NCI-H1436 (cell line): ENCODE data around the gene FEN1.

Source experiments
- DNase-seq: peaks from one replicate; lab custom pipeline; 2025; lab: John Stamatoyannopoulos, UW

FEN1 gene

DNA sequence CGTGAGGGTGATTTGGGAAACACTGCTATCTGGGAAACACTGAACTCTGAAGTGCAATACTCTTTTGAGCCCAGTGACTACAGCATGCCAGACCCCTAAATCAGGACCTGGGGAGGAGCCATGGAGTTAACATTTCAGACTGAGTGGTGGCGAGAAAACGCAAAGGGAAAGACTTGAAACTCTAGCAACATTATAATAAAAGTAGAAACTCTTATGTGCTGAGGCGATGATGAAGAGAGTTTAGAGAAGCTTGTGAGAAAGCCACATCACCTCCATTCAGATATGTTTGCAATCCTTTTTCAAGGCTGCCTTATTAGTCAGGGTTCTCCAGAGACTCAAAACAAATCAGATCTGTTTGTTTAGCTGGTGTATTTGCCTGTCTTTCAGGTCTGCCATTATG is 1.9 kb downstream of the FEN1 start:
- no peak for DNase-seq

DNA sequence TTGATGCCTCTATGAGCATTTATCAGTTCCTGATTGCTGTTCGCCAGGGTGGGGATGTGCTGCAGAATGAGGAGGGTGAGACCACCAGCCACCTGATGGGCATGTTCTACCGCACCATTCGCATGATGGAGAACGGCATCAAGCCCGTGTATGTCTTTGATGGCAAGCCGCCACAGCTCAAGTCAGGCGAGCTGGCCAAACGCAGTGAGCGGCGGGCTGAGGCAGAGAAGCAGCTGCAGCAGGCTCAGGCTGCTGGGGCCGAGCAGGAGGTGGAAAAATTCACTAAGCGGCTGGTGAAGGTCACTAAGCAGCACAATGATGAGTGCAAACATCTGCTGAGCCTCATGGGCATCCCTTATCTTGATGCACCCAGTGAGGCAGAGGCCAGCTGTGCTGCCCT is 2.7 kb downstream of the FEN1 start:
- no peak for DNase-seq

DNA sequence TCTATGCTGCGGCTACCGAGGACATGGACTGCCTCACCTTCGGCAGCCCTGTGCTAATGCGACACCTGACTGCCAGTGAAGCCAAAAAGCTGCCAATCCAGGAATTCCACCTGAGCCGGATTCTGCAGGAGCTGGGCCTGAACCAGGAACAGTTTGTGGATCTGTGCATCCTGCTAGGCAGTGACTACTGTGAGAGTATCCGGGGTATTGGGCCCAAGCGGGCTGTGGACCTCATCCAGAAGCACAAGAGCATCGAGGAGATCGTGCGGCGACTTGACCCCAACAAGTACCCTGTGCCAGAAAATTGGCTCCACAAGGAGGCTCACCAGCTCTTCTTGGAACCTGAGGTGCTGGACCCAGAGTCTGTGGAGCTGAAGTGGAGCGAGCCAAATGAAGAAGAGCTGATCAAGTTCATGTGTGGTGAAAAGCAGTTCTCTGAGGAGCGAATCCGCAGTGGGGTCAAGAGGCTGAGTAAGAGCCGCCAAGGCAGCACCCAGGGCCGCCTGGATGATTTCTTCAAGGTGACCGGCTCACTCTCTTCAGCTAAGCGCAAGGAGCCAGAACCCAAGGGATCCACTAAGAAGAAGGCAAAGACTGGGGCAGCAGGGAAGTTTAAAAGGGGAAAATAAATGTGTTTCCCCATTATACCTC is 3.3 kb downstream of the FEN1 start:
- no peak for DNase-seq

DNA sequence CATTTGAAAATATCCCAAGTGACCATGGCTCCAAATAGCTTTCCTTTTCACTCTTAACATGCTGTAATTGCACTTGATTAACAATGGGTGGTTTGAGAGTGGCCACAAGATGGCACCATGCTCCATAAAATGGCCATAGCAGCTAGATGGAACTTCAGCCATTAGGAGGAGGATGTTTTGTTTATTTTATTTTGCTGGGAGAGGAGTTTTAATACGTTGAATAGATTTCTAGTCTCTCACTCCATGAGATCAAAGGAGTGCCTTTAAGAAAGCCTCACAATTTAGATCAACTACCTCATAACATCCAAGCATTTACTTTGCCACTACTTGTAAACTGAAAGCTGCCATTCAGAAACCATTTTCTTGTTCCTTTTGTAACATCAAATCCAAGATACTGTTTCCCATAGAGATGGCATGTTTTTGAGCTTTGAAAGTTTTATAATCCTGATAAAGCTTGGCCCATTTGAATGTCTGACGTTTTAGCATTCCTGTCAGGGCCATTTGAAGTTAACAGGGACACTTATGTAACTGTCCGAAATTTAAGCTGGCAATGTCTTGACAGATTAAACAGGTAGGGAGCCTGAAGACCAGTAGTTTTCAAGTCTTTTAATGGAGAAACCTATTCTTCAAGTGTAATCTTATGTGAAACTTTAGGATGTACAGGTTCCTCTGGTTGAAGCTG is 4.7 kb downstream of the FEN1 start:
- DNase-seq = peak; percentile 53

DNA sequence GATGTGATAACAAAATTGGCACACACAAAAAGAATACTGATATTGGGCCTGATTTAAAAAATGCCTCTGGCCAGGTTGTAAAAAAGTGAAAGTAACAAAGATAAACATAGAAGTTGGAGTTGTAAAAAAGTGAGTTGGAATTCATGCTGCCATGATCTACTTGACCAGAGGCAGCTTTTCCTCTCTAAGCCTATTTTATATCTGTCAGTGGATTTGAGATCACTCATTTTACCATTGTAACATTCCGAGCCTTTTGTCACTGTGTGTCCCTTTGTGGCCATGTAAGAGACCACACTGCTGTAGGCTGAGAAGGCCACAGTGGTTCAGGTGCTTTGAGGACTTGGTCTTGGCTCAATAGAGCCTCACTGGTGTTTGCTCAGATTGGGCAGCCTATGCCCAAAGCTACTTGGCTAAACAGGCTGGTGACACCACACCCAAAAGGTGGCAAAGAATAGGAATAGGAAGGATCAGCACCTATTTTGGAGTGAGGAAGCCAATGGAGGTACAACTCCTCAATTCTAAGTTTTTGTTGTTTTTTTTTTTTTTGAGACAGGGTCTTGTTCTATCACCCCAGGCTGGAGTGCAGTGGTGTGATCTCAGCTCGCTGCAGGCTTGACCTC is 7.1 kb downstream of the FEN1 start:
- no peak for DNase-seq

DNA sequence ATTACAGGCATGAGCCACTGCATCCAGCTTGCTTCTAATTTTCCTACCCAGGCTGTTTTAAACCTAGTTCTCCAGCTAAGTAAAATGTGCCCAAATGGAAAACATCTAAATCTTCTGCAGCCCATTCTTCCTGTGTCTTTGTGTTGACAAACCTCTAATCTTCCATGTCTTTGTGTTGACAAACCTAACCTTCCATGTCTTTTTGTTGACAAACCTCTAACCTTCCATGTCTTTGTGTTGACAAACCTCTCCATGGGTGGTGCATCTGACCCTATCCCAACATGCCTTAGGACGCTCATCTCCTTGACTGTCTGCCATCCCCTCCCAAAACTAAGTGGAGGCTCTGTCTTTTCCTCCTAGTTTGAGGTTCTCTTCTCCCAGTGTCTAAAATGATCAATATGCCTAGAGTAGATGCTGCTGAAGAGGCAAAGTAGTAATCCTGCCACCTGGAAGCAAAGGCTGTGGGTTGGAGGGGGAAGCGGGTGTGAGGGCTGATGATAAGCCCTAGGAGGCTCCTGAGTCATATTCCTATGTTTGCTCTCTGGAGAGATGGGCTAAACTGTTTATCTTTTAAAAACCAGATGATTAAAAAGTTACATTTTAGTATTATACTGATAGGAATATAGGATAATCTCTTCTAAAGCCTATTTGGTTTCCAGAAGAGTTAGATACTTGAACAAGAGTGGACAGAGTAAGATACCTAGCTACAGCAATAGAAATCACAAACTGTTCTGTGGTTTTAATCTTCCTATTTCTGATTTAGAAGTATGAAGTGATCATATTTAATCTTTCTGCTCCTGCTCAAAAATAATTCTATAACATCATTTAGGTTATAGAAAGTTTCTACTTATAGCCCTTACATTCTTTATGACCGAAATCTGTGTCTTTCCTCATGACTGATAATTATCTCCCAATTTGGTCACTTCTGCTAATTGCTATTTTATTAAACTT is 7.9 kb downstream of the FEN1 start:
- no peak for DNase-seq

DNA sequence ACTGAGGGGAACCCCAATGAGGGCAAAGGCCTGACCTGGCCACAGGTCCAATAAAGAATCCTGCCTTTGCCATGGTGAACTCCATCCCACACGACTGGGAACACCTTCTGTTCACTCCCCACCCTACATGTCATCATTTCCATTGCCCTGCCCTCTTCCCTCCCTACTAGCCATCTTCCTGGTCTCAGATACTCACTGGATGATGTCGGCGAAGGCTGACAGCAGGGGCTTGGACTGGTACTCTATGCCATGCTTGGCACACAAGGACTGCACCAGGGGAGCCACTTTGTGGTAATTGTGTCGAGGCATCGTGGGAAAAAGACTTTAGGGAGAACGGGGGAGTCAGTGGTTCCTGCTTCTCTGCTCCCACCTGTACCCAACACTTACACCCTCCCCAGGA is 9.9 kb downstream of the FEN1 start:
- no peak for DNase-seq

DNA sequence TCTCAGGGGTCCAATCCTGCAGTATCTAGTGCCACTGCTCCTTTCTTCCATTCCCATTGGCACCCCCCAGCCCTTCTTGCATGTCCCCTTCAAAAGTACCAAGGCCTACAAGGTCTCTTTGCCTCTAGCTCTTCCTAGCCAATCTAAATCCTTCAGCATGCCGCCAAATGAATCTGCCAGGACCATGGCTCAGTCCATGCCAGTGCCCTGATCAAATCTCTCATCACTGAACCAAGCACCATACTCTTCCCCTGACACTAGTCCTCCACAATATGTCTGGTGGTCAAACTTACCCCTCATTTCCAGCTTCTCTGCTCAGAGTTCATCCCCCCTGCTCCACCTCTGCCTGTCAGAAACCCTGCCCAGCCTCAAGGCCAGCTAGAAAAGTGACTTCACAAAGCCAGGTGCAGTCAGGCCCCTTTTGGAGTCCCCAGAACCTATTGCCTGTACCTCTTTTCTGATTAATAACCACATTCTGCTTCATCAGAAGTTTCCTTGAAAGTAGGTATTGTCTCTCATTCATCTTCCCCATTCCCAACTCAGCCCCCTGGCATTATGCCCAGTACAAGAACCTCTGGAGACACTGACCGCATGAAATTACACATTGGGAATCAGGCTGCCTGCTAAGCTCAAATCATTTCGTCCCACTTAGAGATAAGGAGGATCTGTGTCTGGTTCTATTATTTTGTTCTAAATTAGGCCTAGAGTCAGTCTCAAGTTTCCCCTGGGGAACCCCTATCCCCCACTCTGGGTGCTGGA is 11.4 kb downstream of the FEN1 start:
- DNase-seq = no peak

DNA sequence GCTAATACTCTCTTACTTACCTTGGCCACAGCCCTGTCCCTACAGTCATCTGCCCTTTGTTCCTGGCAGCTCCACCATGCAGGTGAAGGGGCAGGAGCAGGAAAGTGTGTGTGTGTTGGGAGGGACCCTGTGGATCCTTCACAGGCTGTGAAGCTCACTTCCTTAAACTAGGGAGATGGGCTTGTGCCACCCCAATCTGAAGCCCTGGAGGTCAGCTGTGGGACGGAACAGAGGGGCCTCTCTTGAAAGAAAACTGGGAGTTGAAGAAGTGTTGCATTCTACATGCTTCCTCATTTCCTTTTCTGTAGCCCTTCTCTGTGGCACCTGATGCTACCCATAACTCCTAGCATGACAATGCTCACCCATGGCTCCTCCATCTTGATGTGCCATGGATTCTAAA is 12.4 kb downstream of the FEN1 start:
- no peak for DNase-seq

DNA sequence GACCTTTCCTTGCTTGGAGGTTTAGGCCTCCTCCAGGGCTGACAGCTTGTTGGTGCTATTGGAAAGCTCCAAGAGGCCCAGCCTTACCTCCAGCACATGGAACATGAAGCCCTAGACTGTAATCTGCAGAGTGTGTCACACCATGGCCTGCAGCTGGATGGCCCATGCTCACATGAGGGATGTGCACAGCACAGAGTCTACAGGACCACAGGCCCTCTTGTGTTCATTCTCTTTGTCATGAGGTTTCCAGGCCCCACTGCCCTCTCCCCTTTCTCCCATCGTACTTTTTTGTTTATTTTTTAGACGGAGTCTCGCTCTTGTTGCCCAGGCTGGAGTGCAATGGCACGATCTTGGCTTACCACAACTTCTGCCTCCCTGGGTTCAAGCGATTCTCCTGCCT is 14.1 kb downstream of the FEN1 start:
- DNase-seq = no peak

DNA sequence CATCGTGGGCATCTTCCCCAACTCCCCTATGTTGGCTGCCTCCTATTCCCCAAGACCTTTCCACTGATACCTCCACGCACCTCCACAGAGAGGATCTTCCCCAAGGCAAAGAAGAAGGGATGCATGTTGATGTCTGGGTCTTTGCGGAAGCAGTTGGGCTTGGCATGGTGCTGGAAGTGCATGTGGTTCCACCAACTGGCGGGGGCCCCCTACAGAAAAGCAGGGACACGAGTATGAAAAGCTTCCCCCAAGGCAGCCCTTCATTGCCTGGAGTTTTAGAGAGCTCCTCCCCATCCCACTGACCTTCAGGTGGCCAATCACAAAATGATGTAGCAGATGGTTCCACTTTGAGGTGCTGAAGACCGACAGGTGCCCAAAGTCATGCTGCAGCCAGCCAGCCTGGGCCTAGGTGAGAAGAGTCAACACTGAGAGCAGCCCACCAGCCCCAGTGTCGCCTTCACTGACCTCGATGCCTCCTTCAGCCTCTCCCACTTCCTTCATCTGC is 18.0 kb downstream of the FEN1 start:
- no peak for DNase-seq

DNA sequence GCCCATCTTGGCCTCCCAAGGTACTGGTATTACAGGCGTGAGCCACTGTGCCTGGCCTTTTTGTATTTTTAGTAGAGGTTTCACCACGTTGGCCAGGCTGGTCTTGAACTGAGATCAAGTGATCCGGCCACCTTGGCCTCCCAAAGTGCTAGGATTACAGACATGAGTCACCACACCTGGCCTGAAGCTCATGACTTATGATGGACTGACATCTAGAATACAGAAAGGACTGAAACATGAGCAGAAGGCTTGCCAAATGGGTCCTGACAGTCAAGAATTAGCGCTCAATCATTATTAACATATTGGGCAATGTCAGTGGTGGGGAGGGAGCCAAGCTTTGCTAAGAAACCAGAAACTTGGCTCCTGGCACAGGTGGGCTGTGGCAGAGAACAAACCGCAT is 19.1 kb downstream of the FEN1 start:
- DNase-seq = no peak

DNA sequence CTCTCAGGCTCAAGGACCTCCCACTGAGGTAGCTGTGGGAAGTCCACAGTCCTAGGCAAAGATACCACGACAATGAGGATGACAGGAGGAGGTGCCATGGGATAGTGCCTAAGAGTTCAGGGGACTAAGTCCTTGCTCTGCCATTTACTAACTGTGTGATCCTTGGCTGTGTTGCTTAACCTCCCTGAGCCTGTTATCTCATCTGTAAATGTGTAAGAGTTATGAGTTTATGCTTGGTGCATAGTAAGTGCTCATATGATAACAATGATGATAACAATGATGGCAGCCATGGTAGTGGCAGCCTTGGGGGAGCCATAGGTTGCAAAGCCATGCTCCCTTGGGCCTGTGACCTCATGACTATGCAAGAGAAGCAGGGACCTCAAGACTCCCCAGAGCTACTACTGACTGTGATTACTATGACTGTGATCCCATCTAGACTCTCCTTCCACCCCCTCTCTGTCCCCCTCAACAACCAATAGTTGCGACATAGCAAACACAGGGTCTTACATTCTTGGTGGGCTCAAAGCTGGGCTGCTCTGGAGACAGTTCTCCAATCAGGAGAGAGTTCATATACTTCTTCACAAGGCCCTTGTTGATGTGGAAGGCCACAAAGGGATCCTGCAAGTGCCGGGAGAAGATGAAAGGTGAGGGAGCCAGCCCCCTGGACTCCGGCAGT is 20.2 kb downstream of the FEN1 start:
- DNase-seq = no peak

DNA sequence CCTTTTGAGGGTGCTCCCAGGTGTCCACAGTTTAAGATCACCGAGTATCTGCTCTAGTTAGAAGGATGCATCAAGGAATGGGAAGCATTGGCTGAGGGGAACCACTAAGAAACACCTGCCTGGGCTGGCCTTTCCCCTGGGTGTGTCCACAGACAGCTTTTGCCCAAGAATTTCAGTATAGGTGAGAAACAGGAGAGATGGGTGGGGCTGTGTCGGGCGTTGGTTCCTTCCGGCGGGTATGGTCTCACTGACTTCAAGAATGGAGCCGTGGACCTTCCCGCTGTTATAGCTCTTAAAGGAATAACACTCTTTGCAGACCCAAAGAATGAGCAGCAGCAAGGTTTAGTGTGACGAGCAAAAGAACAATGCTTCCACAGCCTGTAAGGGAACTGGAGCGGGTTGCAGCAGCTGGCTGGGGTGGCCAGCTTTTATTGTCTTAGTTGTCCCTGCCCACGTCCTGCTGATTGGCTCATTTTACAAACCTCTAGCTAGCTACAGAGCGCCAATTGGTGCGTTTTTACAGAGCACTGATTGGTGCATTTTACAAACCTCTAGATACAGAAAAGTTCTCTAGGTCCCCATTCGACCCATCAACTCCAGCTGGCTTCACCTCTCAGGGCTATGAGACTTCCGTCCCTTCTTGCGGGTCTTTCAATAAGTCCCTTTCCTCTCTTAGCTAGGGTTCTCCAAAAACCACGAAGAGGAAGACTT is 21.7 kb downstream of the FEN1 start:
- DNase-seq = peak; percentile 49

DNA sequence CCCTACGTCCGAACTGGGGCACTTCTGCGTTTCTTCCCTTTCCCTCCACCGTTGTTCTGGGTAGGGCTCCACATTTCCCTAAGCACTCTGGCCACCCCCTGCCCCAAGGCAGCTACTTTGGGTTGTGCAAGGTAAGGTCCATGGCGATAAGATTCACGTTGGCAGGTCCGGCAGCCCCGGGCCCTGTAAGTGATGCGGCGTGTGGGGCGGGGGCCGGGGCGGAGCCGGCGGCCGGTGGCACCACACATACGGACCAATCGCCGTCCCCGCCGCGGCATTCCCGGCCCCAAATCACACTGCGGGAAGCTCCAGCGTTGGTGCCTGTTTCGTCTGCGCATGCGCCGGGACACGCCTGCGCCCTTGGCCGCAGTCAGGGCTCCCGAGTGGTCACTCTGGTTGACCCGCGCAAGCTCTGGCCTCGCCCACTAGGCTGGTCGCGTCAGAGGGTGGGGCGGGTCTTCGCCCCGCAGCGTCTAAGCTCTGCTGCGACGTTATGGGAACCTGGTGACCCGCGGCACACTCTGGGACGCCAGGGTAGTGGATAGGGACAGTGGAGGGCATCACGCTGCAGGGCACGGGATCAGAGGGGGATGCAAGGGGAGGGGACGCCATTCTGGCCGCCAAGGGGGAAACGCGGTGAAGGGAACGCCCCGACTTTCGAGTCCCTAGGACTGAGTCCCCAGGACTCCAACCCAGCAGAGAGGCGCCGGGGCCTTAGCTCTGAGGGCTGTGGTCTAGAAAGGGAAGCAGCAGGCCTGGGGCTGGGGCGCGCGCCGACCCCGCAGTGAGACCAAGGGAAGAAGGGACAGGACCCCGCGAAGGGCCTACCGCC is 22.5 kb downstream of the FEN1 start:
- DNase-seq = peak; percentile 77

DNA sequence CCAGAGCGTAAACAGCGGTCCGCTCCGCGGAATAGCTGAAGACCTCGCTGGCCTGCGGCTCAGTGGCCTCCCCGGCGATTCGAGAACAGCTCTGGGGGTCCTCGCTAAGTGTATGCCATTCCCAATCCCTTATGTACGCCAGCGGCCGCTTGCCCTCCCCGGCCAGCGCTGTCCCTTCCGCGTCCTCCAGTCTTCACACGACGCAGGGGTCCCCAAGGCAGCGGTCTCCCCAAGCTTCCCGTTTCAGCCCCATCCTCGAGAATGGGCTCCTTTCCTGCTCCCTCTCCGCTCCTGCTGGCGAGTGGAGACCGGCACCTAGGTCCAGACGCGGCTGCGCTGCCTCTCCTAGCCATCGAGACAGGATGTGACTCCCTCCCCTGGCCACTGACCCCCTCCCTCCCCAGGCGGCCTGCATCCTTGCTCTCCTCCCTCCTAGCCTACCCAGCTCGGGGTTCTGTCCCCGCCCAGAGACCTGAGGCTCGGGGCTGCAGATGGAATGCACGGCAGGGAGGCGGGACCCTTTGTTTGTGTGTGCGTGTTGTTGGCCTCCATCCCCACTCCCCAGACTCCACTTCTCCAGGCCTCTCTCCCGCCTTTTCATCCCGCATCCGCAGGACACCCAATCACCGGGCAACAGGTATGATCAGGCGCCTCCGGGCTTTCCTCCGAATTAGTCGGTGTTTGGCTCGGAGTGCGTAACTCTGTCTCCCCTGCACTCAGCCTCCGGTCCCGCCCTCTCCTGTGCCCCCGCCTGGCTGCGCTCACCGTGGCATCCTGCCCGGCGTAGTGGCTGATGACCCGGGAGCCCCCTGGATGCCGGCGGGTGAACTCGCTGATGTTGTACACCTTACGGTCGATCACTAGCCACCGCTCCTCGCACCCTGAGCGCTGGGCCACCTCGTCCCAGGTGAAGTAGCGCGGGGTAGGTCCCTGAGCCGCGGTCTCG is 23.4 kb downstream of the FEN1 start:
- peak; percentile 56 for DNase-seq

DNA sequence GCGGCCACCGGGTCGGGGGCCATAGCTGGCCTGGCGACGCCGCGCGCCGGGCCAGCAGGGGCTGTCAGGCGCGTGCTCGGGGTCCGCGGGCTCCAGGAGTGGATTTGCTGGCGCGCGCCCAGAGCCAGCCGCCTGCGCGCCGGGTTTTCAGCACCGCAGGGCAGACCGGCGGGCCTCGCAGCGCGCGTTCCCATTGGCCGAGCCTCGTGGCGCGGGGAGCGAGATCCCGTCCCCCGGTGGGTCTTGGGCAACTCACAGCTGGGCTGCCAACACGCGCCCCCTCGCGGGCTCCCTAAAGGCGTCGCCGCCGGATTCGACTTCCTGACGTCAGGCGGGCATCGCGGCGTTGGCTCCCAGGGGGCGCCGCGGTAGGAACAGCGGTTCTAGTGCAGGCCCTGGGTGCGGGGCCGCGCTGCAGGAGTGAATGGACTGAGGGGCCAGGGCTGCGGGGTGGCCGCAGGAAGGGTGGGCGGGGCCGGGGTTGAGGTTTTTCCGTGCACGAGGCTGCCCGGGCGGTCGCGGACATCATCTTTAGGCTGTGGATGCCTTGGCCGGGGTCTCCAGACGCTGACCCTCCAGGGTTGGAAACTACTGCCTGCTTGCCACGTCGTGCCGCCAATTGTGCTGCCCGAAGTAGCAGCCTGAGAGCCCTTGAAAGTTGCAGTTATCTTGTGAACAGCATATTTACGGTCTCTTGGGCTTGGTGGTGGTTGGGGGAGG is 24.2 kb downstream of the FEN1 start, which contains the start of gene FADS1:
TSS of gene FADS1 (minus strand) at position 268 of the 720 bp plus-strand sequence. CDS start at position 194, 74 bp downstream.
- DNase-seq = peak; percentile 98
